ENCODE results near the gene MYO7B.

Gene MYO7B

DNA sequence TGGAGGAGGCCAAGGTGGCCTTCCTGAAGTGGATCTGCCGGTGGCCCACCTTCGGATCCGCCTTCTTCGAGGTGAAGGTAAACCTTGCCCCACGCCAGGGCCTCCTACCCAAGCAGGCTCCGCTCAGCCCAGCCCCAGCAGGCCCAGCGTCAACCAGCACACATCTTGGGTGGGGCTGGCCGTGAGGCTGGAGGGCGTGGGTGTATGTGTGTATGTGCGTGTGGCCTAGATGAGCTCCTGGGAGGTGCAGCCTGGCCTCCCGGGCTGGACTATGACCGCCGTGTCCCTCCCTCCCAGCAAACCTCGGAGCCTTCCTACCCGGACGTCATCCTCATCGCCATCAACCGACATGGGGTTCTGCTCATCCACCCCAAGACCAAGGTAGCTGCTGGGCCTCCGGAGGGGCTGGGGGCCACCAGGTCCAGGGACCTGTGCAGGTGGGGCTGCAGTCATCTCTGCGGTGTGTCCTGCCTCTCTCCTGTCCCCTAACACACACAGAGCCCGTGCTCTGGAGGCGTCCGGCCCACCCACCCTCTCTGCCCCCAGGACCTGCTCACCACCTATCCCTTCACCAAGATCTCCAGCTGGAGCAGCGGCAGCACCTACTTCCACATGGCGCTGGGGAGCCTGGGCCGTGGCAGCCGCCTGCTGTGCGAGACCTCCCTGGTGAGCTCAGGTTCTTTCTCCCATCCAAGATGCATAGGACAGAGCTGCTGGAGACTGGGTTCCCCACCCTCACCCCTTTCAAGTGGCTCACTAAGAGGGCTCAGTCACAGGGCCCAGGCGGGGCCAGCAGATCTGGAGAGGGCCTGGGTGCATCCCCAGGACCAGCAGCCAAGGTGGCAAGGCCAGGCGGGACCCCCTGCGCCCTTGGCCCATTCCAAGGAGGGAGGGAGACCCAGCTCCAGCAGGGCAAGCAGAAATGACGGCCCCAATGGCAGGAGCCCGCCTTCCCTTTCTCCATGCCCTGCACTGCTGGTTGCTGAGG lies 101.1 kb downstream of the MYO7B start:
- TF ChIP-seq, protein P1, sequence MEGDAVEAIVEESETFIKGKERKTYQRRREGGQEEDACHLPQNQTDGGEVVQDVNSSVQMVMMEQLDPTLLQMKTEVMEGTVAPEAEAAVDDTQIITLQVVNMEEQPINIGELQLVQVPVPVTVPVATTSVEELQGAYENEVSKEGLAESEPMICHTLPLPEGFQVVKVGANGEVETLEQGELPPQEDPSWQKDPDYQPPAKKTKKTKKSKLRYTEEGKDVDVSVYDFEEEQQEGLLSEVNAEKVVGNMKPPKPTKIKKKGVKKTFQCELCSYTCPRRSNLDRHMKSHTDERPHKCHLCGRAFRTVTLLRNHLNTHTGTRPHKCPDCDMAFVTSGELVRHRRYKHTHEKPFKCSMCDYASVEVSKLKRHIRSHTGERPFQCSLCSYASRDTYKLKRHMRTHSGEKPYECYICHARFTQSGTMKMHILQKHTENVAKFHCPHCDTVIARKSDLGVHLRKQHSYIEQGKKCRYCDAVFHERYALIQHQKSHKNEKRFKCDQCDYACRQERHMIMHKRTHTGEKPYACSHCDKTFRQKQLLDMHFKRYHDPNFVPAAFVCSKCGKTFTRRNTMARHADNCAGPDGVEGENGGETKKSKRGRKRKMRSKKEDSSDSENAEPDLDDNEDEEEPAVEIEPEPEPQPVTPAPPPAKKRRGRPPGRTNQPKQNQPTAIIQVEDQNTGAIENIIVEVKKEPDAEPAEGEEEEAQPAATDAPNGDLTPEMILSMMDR (IDR thresholded peaks at IDR 0.05; ENCODE audit: low read length, missing control alignments): no peak
- H3K4me3 ChIP-seq (replicated peaks; ENCODE audit: low read depth, low read length): no peak overlapping the region
- no peak for DNase-seq (ENCODE audit: low read depth)

DNA sequence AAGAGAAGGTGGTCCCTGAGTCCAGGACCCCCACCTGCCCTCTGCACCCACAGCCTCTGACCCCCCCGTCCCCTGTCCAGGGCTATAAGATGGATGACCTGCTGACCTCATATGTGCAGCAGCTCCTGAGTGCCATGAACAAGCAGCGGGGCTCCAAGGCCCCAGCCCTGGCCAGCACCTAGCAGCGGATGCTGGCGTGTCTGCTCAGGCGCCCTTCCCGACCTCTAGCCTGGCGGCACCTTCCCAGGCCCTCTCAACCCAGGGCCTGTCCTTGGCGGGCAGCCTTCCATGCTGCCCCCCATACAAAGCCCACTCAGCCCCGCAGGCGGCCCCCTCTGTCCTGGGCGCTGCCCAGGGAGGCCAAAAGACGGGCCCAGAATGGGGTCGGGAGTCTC lies 101.8 kb downstream of the MYO7B start:
- TF ChIP-seq, protein P1 (IDR thresholded peaks at IDR 0.05; ENCODE audit: low read length, missing control alignments): no peak
- DNase-seq (ENCODE audit: low read depth): no peak
- H3K4me3 ChIP-seq (replicated peaks; ENCODE audit: low read depth, low read length): no peak overlapping the region

DNA sequence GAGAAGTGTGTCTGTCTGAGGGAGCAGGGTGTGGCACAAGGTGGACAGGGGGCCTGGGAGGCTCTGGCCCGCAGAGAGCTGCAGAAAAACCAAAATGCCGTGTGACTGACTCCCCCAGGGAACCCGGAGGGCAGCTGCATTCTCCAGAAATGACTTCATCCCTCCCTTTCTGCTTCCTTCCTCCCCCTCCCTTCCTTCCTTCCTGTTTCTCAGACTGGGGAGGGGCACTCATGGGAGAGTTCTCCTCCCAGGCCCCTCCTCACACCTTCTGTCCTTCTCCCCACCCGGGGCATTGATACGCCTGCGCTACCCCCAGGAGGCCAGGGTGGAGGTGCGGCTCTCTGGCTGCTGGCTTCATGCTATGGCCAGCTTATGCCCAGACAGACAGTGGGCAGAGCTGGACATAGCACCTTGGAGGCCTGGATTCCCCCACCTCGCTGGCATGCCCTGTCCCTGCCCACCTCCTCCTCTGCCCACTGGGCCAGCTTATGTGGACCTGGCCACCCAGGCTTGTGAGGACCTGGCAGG lies 102.3 kb downstream of the MYO7B start:
- no peak overlapping the region for H3K4me3 ChIP-seq (replicated peaks; ENCODE audit: low read depth, low read length)
- peak; percentile 74 for DNase-seq (ENCODE audit: low read depth)
- TF ChIP-seq, protein P1 (IDR thresholded peaks at IDR 0.05; ENCODE audit: low read length, missing control alignments): no peak

DNA sequence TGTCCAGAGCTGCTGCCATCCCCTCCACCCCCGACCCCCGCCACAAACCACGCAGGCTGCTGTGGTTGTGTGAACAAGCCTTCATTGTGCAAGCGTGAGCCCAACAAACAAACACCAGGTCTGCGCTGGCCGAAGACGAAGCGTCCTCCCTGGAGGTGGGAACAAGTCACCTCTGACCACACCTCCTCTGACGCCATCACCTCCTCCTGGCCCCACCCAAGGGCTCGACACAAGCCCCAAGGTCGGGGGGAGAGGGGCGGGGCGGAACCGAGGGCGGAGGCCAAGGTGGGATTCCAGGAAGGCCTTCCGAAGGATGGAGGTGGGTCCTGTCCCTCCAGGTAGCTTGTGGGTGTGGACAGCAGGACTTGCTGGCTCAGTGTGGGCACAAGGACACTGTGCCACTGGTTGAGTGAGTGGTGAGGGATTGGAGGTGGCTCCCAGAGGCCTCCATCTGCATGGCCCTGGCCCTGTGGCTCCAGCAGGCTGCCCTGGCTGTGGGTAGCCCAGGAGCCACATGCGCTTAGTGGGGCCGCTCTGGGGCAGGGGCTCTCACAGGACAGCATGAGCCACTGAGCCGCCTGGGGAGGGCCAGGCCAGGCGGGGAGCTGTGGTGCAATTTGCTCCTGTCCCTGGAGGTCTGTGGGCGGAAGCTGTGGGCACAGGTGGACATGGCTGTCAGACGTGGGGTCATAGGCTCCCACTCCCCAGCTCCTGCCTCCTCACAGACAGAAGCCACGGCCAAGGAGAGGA lies 103.1 kb downstream of the MYO7B start:
- DNase-seq (ENCODE audit: low read depth): no peak
- no peak overlapping the region for H3K4me3 ChIP-seq (replicated peaks; ENCODE audit: low read depth, low read length)
- TF ChIP-seq, protein P1 (IDR thresholded peaks at IDR 0.05; ENCODE audit: low read length, missing control alignments): no peak

GRCh38 chr2:127639111-127639474 lies 103.6 kb downstream of the MYO7B start:
- no peak for DNase-seq (ENCODE audit: low read depth)
- TF ChIP-seq, protein P1 (IDR thresholded peaks at IDR 0.05; ENCODE audit: low read length, missing control alignments): no peak
- no peak overlapping the region for H3K4me3 ChIP-seq (replicated peaks; ENCODE audit: low read depth, low read length)

GRCh38 chr2:127640082-127641072 lies 104.9 kb downstream of the MYO7B start:
- TF ChIP-seq, protein P1 (IDR thresholded peaks at IDR 0.05; ENCODE audit: low read length, missing control alignments): no peak
- H3K4me3 ChIP-seq (replicated peaks; ENCODE audit: low read depth, low read length): no peak overlapping the region
- no peak for DNase-seq (ENCODE audit: low read depth)
